ENCODE measurements around the gene SLC22A17. TPM values are rescaled to one million over a fixed set of nuclear protein-coding genes. Genes with fewer than 3 reads are reported as not detected.
"Not testable (repeated sequence)": the region's sequence is repeated elsewhere in the genome, so short reads cannot be mapped to it uniquely, and the experiment has no call there.

Gene SLC22A17
- total RNA-seq, 1 donor from 2014 or later = 12.1 TPM

DNA sequence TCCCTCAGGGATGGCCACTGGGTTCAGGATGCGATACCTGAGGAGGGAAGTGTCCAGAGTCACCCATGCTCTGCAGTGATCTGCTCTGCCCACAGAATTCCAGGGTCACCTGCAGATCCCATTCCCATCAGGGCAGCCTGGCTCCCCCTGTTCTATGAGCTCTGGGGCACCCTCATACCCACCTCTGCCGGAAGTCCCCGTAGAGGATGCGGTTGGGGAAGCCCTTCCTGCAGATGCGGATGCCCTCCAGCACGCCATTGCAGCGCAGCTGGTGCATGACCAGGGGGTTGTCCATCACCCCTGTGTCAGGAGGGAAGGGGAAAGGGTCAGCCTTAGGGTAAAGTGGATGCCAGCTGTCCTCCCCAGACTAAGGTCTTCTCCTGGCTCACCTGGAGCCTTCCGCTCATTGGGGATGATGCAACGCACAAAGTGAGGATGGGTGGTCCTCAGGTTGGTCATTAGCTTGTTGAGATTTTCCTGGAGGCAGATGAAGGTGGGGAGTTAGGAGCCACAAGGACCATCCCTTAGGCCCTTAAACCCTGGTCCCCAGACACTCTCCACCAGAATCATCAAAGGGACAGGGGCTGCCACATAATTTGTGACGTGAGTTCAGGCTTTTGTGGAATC lies 44.2 kb upstream of the SLC22A17 start:
- H3K4me3 ChIP-seq = no peak overlapping the region
- no peaks in the 10 kb centered on the region for H3K9me3 ChIP-seq
- intact Hi-C loops (cut with DNase I) = no loop called here
- ATAC-seq = no peak
- DNase-seq = no peak
- TF ChIP-seq, protein P1, sequence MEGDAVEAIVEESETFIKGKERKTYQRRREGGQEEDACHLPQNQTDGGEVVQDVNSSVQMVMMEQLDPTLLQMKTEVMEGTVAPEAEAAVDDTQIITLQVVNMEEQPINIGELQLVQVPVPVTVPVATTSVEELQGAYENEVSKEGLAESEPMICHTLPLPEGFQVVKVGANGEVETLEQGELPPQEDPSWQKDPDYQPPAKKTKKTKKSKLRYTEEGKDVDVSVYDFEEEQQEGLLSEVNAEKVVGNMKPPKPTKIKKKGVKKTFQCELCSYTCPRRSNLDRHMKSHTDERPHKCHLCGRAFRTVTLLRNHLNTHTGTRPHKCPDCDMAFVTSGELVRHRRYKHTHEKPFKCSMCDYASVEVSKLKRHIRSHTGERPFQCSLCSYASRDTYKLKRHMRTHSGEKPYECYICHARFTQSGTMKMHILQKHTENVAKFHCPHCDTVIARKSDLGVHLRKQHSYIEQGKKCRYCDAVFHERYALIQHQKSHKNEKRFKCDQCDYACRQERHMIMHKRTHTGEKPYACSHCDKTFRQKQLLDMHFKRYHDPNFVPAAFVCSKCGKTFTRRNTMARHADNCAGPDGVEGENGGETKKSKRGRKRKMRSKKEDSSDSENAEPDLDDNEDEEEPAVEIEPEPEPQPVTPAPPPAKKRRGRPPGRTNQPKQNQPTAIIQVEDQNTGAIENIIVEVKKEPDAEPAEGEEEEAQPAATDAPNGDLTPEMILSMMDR (IDR thresholded peaks at IDR 0.05) = no peak
- H3K4me1 ChIP-seq = no peaks in the 10 kb centered on the region
- H3K36me3 ChIP-seq = no peaks in the 10 kb centered on the region
- no peaks in the 10 kb centered on the region for H3K27me3 ChIP-seq
- H3K27ac ChIP-seq = no peak overlapping the region

DNA sequence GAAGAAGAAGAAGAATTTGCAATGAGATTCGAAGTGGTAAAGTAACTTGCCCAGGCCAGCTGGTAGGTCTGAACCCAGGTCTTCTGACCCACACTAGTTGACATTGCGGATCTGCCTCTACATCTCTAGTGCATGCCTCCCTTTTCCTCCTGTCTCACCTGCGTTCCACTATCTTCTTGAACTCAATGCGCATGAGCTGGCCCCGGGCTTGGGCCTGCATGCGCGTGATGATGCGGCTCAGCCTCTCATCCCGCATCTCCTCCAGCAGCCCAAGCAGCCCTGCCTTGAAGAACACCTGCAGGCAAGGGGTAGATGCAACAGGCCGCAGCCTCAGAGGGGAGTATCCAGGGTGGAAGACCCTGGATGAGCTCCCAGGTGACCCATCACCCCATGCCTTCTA lies 43.4 kb upstream of the SLC22A17 start:
- Histone ChIP-seq H3K4me3 (no peak overlapping the region), H3K9me3 (no peaks in the 10 kb centered on the region), H3K27me3 (no peaks in the 10 kb centered on the region), H3K4me1 (no peaks in the 10 kb centered on the region), H3K27ac (no peak overlapping the region), H3K36me3 (no peaks in the 10 kb centered on the region)
- ATAC-seq (no peak), DNase-seq (no peak)
- intact Hi-C loops (cut with DNase I) = no loop called here
- TF ChIP-seq, protein P1 (IDR thresholded peaks at IDR 0.05) = no peak

DNA sequence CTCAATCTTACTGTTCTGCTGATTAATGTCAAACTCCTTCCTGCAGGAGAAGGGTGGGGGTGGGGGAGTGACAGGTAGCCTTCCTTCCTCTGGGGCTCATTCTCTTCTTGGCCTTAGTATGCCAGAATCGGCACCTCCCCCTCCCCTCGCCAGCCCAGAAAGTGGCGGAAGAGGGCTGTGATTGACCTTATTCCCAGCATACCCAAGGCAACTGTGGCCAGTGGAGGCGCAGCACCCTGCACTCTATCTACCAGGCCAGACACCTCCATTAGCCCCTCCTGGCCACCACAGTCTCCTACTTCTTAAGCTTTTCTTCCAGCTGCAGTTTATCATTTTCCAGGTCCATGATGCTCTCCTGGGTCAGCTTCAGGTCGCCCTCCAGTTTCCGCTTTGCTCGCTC lies 39.9 kb upstream of the SLC22A17 start:
- Histone ChIP-seq H3K4me3 (no peak overlapping the region), H3K4me1 (no peaks in the 10 kb centered on the region), H3K36me3 (no peaks in the 10 kb centered on the region), H3K27ac (no peak overlapping the region), H3K27me3 (no peaks in the 10 kb centered on the region), H3K9me3 (no peaks in the 10 kb centered on the region)
- intact Hi-C loops (cut with DNase I) = no loop called here
- TF ChIP-seq, protein P1 (IDR thresholded peaks at IDR 0.05) = no peak
- ATAC-seq = no peak
- DNase-seq = no peak

DNA sequence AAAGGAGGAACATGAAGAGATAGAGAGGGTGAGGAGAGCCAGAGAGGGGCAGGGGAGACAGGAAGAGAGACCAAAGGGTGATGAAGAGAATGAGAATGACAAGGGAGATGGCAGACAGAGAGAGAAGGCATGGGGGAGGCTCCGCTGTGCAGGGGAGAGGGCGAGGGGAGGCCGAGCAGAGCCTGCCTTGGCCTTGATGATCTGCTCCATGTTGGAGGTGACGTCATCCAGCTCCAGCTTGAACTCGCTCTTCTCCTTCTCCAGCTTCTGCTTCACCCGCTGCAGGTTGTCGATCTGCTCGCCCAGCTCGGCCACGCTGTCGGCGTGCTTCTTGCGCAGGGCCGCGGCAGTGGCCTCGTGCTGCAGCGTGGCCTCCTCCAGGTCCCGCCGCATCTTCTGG lies 37.2 kb upstream of the SLC22A17 start:
- DNase-seq; H3K4me1 ChIP-seq; intact Hi-C loops (cut with DNase I); H3K9me3 ChIP-seq; ATAC-seq; H3K27me3 ChIP-seq; H3K36me3 ChIP-seq; H3K4me3 ChIP-seq; H3K27ac ChIP-seq: not testable (repeated sequence)

DNA sequence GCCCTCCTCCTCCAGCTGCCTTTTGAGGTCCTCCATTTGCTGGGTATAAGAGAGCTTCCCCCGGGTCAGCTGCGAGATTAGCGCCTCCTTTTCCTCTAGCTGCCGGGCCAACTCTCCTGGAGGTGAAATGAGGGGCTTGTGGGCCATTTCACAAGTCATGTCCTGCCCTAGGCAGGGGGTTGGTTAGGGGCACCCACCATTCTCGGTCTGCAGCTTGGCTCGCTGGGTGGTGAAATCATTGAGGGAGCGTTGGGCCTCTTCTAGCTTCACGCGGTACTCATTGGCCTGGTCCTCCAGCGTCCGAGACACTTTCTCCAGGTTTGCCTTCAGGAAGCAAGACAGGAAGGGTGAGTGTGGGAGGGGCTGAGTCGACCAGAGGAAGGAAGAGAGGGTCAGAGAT lies 36.7 kb upstream of the SLC22A17 start:
- H3K4me1 ChIP-seq = no peaks in the 10 kb centered on the region

DNA sequence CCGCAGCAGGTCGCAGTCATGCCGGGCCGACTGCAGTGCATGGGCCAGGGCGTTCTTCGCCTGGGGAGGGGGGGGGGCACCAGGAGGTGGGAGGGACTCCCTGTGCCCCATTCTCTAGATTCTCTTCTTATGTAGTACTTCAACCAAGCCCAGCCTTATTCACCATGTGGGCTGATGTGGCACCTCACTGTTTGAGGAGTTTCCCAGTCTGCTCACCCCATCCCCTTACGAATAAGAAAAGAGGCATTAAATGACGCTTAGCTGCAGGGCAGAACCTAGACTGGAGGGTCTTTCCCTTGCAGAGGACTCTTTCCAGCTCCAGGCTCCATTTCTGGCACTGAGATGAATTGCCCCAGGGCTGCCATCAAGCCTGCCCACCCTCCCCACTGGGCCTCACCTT lies 36.3 kb upstream of the SLC22A17 start:
- no peak for DNase-seq
- Histone ChIP-seq H3K36me3 (no peaks in the 10 kb centered on the region), H3K4me1 (no peaks in the 10 kb centered on the region), H3K27ac (no peak overlapping the region), H3K4me3 (no peak overlapping the region), H3K9me3 (no peaks in the 10 kb centered on the region), H3K27me3 (no peaks in the 10 kb centered on the region)
- ATAC-seq = no peak
- intact Hi-C loops (cut with DNase I) = no loop called here
- TF ChIP-seq, protein P1 (IDR thresholded peaks at IDR 0.05) = no peak

More for the DNA sequence above, 36.7 kb upstream of the SLC22A17 start:
- Histone ChIP-seq H3K27ac (no peak overlapping the region), H3K36me3 (no peaks in the 10 kb centered on the region), H3K4me3 (no peak overlapping the region), H3K27me3 (no peaks in the 10 kb centered on the region), H3K9me3 (no peaks in the 10 kb centered on the region)
- intact Hi-C loops (cut with DNase I) = no loop called here
- ATAC-seq = no peak
- TF ChIP-seq, protein P1 (IDR thresholded peaks at IDR 0.05) = no peak
- DNase-seq = no peak
